ENCODE results near the gene AFF4. TPM values are rescaled to one million over a fixed set of nuclear protein-coding genes. Genes with fewer than 3 reads are reported as not detected.

The AFF4 gene
- total RNA-seq, 1 experiment from 2014 or later, result 58.1 TPM

DNA sequence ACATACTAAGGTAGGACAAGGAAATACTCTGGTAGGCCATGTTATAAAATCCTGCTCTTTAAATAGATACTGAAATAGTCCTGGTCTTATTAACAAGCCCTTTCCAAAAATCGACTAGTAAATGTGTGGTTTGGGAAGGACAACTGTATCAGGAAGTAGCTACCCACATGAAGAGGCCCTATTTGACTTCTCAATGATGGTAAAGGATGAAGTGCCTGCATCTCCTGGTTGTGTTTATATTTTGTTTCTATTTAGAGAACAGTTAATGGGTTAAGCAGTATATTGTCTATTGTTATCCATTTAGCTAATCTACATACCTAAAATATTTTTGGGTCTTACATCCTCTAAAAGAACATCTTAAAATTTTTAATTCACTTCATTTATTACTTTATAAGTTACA, 109.6 kb downstream of the AFF4 start:
- ATAC-seq, result no peak
- no peaks in the 10 kb centered on the region for H3K9me3 Mint-ChIP-seq
- peaks cover 8% of the 10 kb centered on the region for H3K4me1 Mint-ChIP-seq
- no peaks in the 10 kb centered on the region for H3K27me3 Mint-ChIP-seq (ENCODE audit: low read depth)
- no peak overlapping the region for H3K4me3 Mint-ChIP-seq
- POLR2A ChIA-PET, result no interaction called here
- no peak for DNase-seq (ENCODE audit: low spot score)
- TF ChIP-seq PRDM15 (CRISPR knock-in tag; IDR thresholded peaks at IDR 0.05) (no peak), JAZF1 (CRISPR knock-in tag; IDR thresholded peaks at IDR 0.05) (no peak), ZNF532 (CRISPR knock-in tag; IDR thresholded peaks at IDR 0.05; ENCODE audit: borderline replicate concordance) (no peak), CDX4 (CRISPR knock-in tag; IDR thresholded peaks at IDR 0.05; ENCODE audit: borderline replicate concordance) (no peak), GRHL2 (CRISPR knock-in tag; IDR thresholded peaks at IDR 0.05; ENCODE audit: insufficient replicate concordance, severe bottlenecking) (no peak), AFF4 (CRISPR knock-in tag; IDR thresholded peaks at IDR 0.05; ENCODE audit: borderline replicate concordance) (no peak), ZNF416 (CRISPR knock-in tag; IDR thresholded peaks at IDR 0.05) (no peak), ETV6 (CRISPR knock-in tag; IDR thresholded peaks at IDR 0.05) (no peak), GABPB1 (CRISPR knock-in tag; IDR thresholded peaks at IDR 0.05) (no peak), ERG (CRISPR knock-in tag; IDR thresholded peaks at IDR 0.05) (no peak), MYBL2 (CRISPR knock-in tag; IDR thresholded peaks at IDR 0.05) (no peak), CREM (CRISPR knock-in tag; IDR thresholded peaks at IDR 0.05) (no peak)
- TF ChIP-seq, protein P1, sequence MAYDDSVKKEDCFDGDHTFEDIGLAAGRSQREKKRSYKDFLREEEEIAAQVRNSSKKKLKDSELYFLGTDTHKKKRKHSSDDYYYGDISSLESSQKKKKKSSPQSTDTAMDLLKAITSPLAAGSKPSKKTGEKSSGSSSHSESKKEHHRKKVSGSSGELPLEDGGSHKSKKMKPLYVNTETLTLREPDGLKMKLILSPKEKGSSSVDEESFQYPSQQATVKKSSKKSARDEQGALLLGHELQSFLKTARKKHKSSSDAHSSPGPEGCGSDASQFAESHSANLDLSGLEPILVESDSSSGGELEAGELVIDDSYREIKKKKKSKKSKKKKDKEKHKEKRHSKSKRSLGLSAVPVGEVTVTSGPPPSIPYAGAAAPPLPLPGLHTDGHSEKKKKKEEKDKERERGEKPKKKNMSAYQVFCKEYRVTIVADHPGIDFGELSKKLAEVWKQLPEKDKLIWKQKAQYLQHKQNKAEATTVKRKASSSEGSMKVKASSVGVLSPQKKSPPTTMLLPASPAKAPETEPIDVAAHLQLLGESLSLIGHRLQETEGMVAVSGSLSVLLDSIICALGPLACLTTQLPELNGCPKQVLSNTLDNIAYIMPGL (CRISPR knock-in tag; IDR thresholded peaks at IDR 0.05), result no peak
- no peaks in the 10 kb centered on the region for H3K36me3 Mint-ChIP-seq
- H3K27ac Mint-ChIP-seq, result no peak overlapping the region
- CTCF ChIA-PET, result interaction anchor here (0.6 to 1.7 kb wide), 9 partner anchors 12 to 443 kb away, joined by 3 to 10 read pairs (median 5); partner anchors contain the start of genes CCNI2, GDF9 and UQCRQ
